Islet of Langerhans (tissue), 1 donor: ENCODE data around the gene COPZ2.
"Not testable (repeated sequence)": the region's sequence is repeated elsewhere in the genome, so short reads cannot be mapped to it uniquely, and the experiment has no call there.

Experiments
- FAIRE-seq: peaks from one replicate; lab custom pipeline; 2011; peaks lifted over from hg19 to GRCh38; lab: Jason Lieb, UNC

COPZ2 gene

DNA sequence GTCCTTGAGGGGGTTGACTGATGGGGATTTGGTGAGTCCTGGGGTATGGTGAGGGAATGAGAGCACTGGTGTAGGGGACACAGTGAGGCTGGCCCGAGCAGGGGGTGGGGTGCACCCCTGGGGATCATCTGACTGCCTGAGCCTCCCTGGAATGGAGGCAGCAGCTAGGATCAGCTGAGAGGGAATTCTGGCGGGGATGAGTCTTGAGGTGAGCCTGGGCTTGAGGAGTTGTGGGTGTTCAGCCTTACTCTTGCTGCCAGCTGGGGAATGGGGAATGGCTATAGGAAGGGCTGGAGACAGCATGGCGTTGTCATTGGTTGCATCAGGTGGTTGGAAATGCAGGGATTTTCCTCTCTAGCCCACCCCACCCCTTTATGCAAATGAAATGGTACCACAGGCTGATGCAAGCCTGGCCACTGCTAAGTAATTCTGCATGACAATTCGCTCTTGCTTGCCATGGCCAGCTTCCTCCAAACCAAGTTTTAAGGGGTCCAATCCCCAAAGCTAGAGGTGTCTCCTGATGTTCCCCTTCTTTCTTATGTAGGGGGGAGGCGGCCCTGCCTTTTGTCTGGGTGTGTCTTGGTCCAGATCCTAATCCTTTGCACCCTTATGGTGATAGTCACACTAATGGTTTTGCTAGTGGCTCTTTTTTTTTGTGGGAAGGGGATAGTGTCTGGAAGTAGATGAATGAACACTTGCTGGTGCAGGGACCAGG, 18.1 kb upstream of the COPZ2 start:
- no peak for FAIRE-seq

DNA sequence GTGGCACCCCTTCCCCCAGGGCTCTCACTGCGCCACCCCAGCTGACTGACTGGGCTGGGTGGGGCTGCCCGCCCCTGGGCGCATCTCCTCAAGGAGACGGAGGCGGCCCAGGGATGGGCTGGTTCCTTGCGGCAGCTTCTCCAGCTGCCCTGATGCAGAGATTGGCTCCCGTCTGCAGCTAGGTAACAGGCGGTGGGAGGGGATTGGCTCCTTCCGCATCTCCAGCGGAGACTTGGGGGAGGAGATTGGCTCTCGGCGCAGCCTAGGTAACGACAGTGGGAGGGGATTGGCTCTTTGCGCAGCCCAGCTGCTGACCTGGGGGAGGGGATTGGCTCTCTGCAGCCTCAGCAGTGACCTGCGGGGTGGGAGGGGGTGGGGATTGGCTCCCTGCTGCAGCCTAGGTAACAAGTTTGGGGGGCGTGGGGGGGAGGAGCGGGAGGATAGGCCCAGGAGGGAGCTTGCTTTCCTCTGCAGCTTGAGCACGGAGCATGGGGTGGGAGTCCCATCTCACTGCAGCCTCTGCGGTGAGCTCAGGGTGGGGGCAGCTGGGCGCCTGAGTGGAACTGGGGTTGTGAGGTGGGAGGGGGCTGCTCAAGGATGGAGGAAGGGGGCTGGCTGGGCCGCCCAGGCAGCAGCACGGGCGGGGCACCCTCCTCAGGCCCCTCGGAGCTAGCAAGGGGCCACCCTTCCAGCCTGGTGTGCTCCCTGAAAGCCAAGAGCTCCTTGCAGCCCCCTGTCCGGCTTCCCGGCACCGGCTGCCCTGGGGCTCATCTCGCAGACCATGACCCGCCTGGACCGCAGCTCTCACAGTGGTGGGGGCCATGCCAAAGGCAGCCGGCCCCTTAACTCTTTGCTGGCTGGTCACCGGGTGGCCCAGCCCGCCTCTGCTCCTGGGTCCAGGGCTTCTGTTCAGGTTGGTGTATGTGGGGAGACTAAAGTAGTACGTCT, 16.9 kb upstream of the COPZ2 start:
- FAIRE-seq = no peak

DNA sequence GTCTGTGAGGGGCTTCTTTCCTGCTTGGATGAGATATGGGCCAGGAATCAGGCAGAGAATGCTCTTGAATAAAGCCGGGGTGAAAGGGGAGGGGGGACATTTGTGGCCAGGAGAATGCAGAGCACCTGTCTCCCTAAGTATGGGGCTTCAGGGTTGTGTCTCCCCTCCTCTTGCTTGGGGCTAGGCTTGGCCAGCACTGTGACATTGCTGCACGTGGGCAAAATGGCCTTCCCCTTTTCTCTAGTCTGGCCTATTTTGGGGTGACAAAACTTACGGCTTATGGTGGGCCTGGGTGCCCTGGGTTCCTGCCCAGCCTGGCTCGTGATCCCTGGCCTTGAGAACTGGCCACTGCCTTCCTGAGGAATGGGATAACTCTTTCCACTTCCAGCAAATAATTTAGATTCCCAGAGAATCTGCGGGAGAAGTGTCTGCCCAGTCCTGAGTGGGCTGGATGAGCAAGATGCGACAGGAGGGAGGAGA, 16.2 kb upstream of the COPZ2 start:
- FAIRE-seq = no peak

DNA sequence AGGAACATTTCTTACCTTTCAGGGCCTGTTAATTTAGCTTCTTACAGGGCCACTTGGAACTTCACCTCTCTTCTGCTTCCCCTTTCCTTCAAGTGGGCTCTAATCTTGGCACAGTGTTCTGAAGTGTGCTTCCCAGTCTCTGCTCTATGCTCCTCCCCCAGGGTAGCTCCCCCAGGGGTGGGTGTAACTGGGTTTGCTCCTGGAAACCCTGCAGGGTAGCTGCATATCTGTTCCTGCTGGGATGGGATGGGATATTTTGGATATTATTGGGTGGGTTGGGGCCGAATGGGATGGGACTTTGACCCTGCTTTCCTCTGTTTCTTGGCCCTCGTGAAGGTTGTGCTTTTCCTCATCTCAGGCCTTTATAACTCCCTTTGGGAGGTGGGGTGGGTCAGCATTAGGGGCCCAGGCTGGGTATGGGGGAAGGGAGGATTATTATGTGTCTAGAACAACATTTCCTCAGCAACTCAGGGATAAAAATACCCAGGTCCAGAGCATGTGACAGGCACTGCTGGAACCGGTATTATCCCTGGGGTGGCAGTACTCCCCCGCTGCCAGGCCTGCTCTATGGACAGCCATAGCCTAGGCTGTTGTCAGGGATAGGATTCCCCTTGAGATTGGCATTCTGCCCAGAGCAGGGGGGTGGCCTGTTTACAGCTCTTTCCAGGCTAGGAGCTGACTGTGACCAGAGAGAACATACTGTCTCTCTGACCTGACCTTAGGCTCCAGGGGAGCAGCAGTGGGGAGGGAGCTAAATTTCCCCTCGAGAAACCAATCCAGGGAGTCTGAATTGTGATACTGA, 15.6 kb upstream of the COPZ2 start:
- FAIRE-seq = no peak

GRCh38 chr17:48051706-48052486, 14.3 kb upstream of the COPZ2 start:
- FAIRE-seq = no peak

DNA sequence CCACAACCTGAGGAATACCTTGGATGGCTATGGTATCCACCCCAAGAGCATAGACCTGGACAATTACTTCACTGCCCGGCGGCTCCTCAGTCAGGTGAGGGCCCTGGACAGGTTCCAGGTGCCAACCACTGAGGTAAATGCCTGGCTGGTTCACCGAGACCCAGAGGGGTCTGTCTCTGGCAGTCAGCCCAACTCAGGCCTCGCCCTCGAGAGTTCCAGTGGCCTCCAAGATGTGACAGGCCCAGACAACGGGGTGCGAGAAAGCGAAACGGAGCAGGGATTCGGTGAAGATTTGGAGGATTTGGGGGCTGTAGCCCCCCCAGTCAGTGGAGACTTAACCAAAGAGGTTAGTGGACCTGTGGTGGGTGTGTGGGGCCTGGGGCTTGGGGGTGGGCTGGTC, 13.7 kb upstream of the COPZ2 start:
- no peak for FAIRE-seq

DNA sequence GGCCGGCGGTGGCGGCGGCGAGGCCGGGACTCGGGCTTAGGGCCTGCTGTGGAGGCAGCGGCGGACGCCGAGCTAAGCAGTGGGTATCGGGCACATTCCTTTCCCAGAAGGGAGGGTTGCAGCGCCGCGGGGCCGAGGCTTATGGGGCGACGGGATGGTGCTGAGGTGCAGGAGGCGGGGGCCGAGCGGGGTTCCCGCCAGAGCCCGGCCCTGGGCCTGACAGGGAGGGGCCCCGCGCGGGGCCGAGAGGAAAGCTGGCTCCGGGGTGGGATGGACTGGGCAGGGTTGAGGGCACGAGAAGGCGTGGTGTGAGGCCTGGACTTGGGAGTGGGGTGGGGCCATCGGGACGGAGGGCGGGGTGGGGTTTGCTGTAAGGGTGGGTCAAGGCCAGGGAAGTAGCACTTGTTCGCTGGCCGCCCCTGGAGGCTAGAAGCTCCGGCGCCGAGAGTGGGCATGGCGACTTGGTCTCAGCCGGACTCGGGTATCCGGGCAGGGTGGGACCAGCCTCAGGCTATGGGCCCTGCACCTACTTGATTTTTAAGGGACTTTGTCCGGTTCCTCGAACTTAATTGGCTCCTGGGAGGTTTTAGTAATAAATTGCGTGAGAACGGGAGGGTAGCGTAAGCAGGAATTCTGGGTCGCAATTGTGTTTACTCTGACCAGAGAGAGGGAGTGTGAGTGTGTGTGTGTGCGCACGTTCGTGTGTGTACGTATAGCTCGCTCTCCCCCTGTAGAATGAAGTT, 11.0 kb upstream of the COPZ2 start:
- FAIRE-seq = no peak

- no peak for FAIRE-seq
These were observed 10.3 kb upstream of the COPZ2 start, which contains the start of gene NFE2L1 for GRCh38 chr17:48047741-48048383. TSS of gene NFE2L1 (plus strand) at chr17:48048359. CDS start at chr17:48051119, 2,760 bp downstream.

GRCh38 chr17:48047113-48047740, 9.6 kb upstream of the COPZ2 start:
- no peak for FAIRE-seq

DNA sequence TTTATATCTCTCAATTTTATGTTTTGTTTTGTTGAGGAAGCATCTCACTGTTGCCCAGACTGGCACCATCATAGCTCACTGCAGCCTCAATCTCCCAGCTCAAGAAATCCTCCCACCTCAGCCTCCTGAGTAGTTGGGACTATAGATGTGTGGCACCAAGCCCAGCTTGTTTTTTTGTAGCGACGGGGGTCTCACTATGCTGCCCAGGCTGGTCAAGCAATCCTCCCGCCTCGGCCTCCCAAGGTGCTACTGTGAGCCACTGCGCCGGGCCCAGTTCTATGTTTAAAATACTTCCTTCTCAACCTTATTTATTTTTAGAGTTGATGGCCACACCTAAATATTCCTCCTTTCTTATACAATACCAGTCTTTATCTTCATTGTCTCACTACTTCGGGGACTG, 8.7 kb upstream of the COPZ2 start:
- FAIRE-seq = no peak

DNA sequence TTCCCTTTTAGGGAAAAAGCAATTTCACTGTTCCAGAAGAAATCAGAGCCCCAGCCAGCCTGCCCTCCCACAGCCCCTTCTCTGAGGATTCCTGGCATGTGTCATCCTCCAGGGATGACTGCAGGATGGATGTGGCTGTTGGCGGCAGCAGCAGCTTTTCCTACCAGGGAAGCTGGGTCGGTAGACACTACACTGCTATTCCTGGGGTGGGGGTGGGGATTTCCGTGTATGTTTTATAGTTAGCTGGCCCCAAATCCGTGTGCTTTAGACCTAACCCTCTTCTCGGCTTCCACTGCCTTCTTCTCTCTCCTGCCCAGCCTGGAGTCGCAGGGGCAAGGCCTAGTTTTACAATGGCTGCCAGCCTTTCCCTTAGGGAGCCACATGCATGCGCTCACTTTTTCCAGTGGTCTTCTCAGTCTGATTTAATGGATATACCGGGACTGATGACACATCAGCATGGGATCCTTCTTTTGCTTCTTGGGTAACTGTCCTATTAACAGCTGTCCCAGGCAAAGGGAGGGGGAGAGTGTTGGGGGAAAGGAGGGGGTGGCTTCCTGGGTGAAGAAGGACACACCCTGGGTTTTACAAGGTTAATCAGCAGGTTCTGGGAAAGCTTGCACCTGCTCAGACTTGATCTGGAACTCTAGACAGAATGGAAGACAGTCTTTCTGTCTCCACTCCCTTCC, 7.9 kb upstream of the COPZ2 start:
- no peak for FAIRE-seq

DNA sequence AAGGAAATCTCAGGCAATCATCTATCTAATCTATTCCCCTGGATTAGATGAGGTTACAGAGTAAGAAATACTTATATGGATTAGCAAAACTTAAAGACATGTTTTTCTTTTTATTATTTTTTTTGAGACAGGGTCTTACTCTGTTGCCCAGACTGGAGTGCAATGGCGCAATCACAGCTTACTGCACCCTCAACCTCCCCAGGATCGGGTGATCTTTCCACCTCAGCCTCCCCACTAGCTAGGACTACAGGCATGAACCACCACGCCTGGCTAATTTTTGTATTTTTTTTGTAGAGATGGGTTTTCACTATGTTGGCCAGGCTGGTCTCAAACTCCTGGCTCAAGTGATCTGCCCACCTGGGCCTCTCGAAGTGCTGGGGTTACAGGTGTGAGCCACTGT, 7.3 kb upstream of the COPZ2 start:
- FAIRE-seq = no peak

- FAIRE-seq = no peak
These were observed 5.6 kb upstream of the COPZ2 start for GRCh38 chr17:48043176-48043575.

- FAIRE-seq = no peak
These were observed 1.1 kb upstream of the COPZ2 start for GRCh38 chr17:48038687-48039086.

- no peak for FAIRE-seq
These were observed 284 bp upstream of the COPZ2 start for GRCh38 chr17:48037838-48038323.

GRCh38 chr17:48036693-48037035, 933 bp downstream of the COPZ2 start:
- no peak for FAIRE-seq

DNA sequence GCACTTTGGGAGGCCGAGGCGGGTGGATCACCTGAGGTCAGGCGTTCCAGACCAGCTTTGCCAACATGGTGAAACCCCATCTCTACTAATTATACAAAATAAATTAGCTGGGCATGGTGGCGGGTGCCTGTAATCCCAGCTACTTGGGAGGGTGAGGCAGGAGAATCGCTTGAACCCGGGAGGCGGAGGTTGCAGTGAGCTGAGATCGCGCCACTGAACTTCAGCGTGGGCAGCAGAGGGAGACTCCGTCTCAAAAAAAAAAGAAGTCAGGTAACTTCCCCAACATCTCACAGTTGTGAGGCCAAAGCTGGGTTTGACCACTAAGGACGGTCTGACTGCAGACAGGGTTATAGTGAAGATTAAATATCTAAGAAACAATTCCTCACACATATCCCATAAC, 2.9 kb downstream of the COPZ2 start:
- FAIRE-seq = not testable (repeated sequence)

DNA sequence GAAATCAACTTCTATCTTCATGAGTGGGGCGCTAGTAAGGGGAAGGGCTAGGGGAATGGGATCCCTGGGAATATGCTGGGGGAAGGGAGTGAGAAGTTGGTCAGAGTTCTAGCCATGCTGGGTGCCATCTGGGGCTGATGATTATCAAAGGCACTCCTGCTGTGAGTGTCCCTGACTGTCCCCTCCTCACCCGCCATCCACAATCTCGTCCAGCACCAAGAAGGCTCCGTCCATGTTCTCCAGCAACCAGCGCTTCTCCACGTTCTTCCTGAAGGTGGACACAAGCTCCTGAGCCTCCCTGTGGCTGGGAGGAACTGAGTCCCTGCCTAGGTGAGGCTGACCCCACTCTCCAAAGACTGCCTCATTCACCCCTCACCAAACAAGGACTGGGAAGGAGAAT, 5.6 kb downstream of the COPZ2 start:
- no peak for FAIRE-seq

DNA sequence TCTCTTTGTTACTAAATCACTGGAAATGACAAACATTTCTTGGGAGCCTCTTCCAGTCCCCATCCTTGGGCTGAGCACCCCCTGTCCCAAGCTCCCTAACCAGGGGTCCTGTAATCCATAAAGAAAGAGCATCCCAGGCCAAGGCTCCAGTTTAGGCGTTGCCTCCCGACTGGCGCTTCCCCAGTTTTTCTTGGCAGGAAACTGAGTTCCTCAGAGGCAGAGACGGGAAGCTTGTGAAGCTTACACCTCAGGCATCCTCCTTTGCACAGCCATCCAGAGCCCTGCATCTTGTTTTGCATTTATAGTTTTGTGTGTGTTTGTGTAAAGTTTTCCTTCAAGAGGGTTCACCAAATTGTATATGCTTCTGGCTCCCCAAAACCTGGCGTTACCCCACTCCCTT, 7.1 kb downstream of the COPZ2 start:
- FAIRE-seq = no peak
